Tibial artery (tissue), 4 donors: ENCODE measurements around the gene RND2.
A peak's percentile ranks its signal among the peaks of the same experiment; 100 is the strongest.

ENCODE experiments used
- DNase-seq, 2 donors: peaks; one replicate each; pipeline ENCODE4 v3.0.0-alpha.2; 2019
- H3K27ac ChIP-seq, 2 donors: fragments of 200-600 bp; sonication (generic) in 1 of 2; 1 replicate in 1 of 2; 2 replicates in 1 of 2; pipeline ENCODE4 v1.5.1; 2018 to 2019; ENCODE audit warnings: mild to moderate bottlenecking in 1 of 2
- H3K27me3 ChIP-seq, 2 donors: fragments of 200-600 bp; sonication (generic) in 1 of 2; one replicate each; pipeline versions ENCODE4 v1.5.1 to v1.6.0; 2016 to 2019
- H3K36me3 ChIP-seq, 3 donors: fragments of 200-600 bp; sonication (generic) in 2 of 3; one replicate each; pipeline ENCODE4 v1.5.1; 2016 to 2019; ENCODE audit warnings: mild to moderate bottlenecking in 2 of 3
- H3K4me1 ChIP-seq, 4 donors: fragments of 200-600 bp; sonication (generic) in 2 of 4; 1 replicate in 3 of 4; 2 replicates in 1 of 4; pipeline ENCODE4 v1.5.1; 2016 to 2019
- H3K4me3 ChIP-seq, 2 donors: fragments of 200-600 bp; sonication (generic) in 1 of 2; 1 replicate in 1 of 2; 2 replicates in 1 of 2; pipeline ENCODE4 v1.5.1; 2018 to 2019; ENCODE audit warnings: mild to moderate bottlenecking in 2 of 2
- H3K9me3 ChIP-seq, 3 donors: fragments of 200-600 bp; sonication (generic) in 1 of 3; one replicate each; pipeline ENCODE4 v1.5.1; 2016 to 2019
- intact Hi-C: fragments of 100-400 bp; cut with DNase I; formaldehyde crosslinking; loops from one replicate; pipeline ENCODE4 v1.15.0; 2023; ENCODE audit warnings: low total_unique reads
- TF ChIP-seq, protein P1 (sequence below), 2 experiments: fragments of 200-600 bp in 1 of 2; fragments of 450-650 bp in 1 of 2; IDR thresholded peaks; one replicate each; pipeline ENCODE4 v1.5.1; 2017 to 2019; ENCODE audit warnings: antibody characterized with exemption in 2 of 2, mild to moderate bottlenecking in 1 of 2, moderate library complexity in 1 of 2

RND2 gene

GRCh38 chr17:43020789-43021740, 4.0 kb upstream of the RND2 start:
- Histone ChIP-seq H3K27me3 (no peaks in the 10 kb centered on the region), H3K27ac (peak overlapping the region; percentile 93 to 96), H3K4me3 (peak overlapping the region; percentile 96 to 99), H3K36me3 (peaks cover 3 to 25% (median 22%) of the 10 kb centered on the region in 3 donors), H3K4me1 (peaks cover 0 to 40% (median 27%) of the 10 kb centered on the region in 4 donors), H3K9me3 (no peaks in the 10 kb centered on the region)
- peak; percentile 86 to 92 for DNase-seq
- TF ChIP-seq, protein P1, sequence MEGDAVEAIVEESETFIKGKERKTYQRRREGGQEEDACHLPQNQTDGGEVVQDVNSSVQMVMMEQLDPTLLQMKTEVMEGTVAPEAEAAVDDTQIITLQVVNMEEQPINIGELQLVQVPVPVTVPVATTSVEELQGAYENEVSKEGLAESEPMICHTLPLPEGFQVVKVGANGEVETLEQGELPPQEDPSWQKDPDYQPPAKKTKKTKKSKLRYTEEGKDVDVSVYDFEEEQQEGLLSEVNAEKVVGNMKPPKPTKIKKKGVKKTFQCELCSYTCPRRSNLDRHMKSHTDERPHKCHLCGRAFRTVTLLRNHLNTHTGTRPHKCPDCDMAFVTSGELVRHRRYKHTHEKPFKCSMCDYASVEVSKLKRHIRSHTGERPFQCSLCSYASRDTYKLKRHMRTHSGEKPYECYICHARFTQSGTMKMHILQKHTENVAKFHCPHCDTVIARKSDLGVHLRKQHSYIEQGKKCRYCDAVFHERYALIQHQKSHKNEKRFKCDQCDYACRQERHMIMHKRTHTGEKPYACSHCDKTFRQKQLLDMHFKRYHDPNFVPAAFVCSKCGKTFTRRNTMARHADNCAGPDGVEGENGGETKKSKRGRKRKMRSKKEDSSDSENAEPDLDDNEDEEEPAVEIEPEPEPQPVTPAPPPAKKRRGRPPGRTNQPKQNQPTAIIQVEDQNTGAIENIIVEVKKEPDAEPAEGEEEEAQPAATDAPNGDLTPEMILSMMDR (IDR thresholded peaks at IDR 0.05): no peak
- intact Hi-C loops: no loop called here

DNA sequence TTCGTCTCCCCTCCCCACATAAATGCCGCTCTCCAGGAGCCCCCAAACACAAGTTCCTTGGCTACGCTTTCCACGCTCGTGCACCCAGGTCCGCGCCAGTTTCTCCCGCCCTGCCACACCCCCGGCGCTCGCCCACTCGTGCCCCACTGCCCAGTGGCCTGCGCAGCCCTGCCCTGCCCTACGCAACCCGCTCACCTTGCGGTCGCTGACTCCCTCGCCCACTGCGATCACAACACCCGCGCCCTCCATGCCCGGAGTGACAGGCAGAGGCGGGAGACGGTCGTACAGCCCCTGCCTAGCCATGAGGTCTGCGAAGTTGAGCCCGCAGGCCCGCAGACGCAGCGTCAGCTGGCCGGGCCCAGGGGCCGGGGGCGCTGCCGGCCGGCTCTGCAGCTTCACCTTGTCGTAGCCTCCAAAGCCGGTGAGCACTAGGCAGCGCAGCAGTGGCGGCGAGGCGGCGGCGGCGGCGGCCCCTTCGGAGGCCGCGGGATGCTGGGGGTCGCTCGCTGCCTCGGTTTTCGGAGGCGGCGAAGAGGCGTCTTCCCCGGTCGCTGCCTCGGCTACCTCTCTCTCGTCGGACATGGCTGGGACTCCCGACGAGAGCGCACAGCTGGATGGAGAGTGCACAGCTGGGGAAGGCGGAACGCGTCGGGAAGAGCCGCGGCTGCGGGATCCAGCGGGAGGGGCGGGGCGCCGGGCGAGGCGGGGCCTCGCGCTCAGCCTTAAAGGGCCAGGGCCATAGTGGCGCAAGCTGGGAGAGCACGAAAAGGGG, 3.1 kb upstream of the RND2 start, which contains the start of gene VAT1:
TSS of gene VAT1 (minus strand) at position 645 of the 772 bp plus-strand sequence. CDS start at position 582, 63 bp downstream.
- peaks cover 0 to 17% (median 13%) of the 10 kb centered on the region in 3 donors for H3K36me3 ChIP-seq
- no peaks in the 10 kb centered on the region for H3K9me3 ChIP-seq
- H3K4me1 ChIP-seq: peaks cover 0 to 40% (median 27%) of the 10 kb centered on the region in 4 donors
- TF ChIP-seq, protein P1 (IDR thresholded peaks at IDR 0.05): no peak
- peak within 1 kb of the TSS; percentile 93 to 96 for H3K27ac ChIP-seq
- no peaks in the 10 kb centered on the region for H3K27me3 ChIP-seq
- peak within 1 kb of the TSS; percentile 96 to 99 for H3K4me3 ChIP-seq
- DNase-seq: peak; percentile 74 to 89
- intact Hi-C loops: no loop called here

- H3K4me1 ChIP-seq: peaks cover 0 to 29% (median 17%) of the 10 kb centered on the region in 4 donors
- H3K9me3 ChIP-seq: no peaks in the 10 kb centered on the region
- intact Hi-C loops: no loop called here
- no peaks in the 10 kb centered on the region for H3K27me3 ChIP-seq
- peak overlapping the region; percentile 53 to 56 for H3K4me3 ChIP-seq
- H3K36me3 ChIP-seq: no peaks in the 10 kb centered on the region
- H3K27ac ChIP-seq: peak overlapping the region; percentile 46 to 75
- TF ChIP-seq, protein P1 (IDR thresholded peaks at IDR 0.05): no peak
- no peak for DNase-seq
These were observed 243 bp downstream of the RND2 start for GRCh38 chr17:43025290-43025657.

GRCh38 chr17:43025766-43026537, 921 bp downstream of the RND2 start:
- Histone ChIP-seq H3K4me1 (peaks cover 0 to 23% (median 13%) of the 10 kb centered on the region in 4 donors), H3K36me3 (no peaks in the 10 kb centered on the region), H3K27me3 (no peaks in the 10 kb centered on the region), H3K4me3 (peak overlapping the region in 1 of 2 donors; percentile 53), H3K27ac (peak overlapping the region; percentile 46 to 75), H3K9me3 (no peaks in the 10 kb centered on the region)
- no peak for DNase-seq
- TF ChIP-seq, protein P1 (IDR thresholded peaks at IDR 0.05): no peak
- intact Hi-C loops: no loop called here

DNA sequence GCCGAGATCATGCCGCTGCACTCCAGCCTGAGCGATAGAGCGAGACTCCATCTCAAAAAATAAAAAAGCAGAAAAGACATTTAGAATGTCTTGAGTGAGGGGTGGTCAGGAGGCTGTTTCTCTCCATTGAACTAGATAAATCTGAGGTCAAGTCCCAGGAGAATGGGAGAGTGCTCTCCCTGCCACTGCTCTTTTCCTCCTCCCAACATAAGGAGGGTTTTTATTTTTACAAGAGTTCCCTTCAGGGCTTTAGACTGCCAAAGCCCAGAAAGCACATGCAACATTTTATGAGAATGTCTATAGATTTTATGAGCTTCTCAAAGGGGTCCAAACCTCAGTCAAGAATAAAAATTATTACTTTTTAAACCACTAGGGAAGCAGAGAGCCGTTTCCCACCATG, 1.6 kb downstream of the RND2 start:
- intact Hi-C loops: no loop called here
- no peak for DNase-seq
- TF ChIP-seq, protein P1 (IDR thresholded peaks at IDR 0.05): no peak
- Histone ChIP-seq H3K27ac (peak overlapping the region in 1 of 2 donors; percentile 14), H3K36me3 (no peaks in the 10 kb centered on the region), H3K4me1 (peaks cover 0 to 22% (median 11%) of the 10 kb centered on the region in 4 donors), H3K4me3 (no peak overlapping the region), H3K27me3 (no peaks in the 10 kb centered on the region), H3K9me3 (no peaks in the 10 kb centered on the region)
